Stomach (tissue), 4 donors: Measurements from ENCODE around the gene UTP20.

Source experiments
- CTCF ChIP-seq, 7 experiments: fragments of 450-650 bp in 4 of 7; fragments of 200-600 bp in 3 of 7; sonication (generic) in 3 of 7; IDR thresholded peaks; one replicate each; pipeline ENCODE4 v1.5.1; 2016 to 2019; ENCODE audit warnings: antibody characterized with exemption in 7 of 7, control low read depth in 2 of 7, mild to moderate bottlenecking in 1 of 7
- POLR2A ChIP-seq, 4 donors: fragments of 450-650 bp; IDR thresholded peaks; one replicate each; pipeline ENCODE4 v1.6.1; 2016; ENCODE audit warnings: antibody characterized with exemption in 4 of 4, control low read depth in 2 of 4, mild to moderate bottlenecking in 1 of 4, moderate library complexity in 1 of 4
- POLR2AphosphoS5 ChIP-seq, 3 donors: sonication (generic); formaldehyde crosslinking; IDR thresholded peaks; one replicate each; pipeline ENCODE4 v1.6.1; 2016; ENCODE audit warnings: antibody characterized with exemption in 3 of 3

DNA sequence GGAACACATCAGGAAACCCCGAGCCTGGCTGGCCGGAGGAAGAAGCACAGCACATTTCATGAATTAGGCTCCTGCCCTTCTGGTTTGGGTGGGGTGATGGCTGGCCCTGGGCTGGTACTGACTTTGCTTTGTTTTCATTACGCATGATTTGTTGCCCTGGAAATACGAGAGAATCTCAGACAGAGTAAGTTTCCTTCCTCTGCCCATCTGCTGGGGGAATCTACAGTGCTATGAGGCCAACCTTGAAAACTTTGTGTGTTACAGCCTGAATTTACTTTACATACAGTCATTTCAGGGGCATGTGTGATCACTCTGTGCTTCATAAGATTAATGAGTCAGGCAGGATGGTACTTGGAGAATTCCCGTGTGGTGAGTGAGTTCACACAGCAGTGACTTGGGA lies 49.4 kb upstream of the UTP20 start:
- TF ChIP-seq POLR2AphosphoS5 (IDR thresholded peaks at IDR 0.05) (no peak), CTCF (IDR thresholded peaks at IDR 0.05) (no peak), POLR2A (IDR thresholded peaks at IDR 0.05) (no peak)
